MM.1S (cell line): ENCODE data around the gene PMIS2.

Source experiments
- DNase-seq: peaks from one replicate; pipeline ENCODE4 v3.0.0-alpha.2; 2015
- H2AFZ ChIP-seq: fragments of 300-600 bp; sonication (generic); 2 replicates; pipeline ENCODE4 v1.6.0; 2016; ENCODE audit warnings: antibody characterized with exemption, low read length
- H3F3A ChIP-seq: fragments of 300-600 bp; sonication (generic); 2 replicates; pipeline ENCODE4 v1.6.1; 2016; ENCODE audit warnings: mild to moderate bottlenecking, antibody characterized with exemption, low read length, moderate library complexity, mixed read lengths; ENCODE audit not compliant: insufficient read depth
- H3K27ac ChIP-seq: fragments of 300-600 bp; sonication (generic); 2 replicates; pipeline ENCODE4 v1.5.1; 2016; ENCODE audit warnings: mild to moderate bottlenecking, low read length
- H3K27me3 ChIP-seq: fragments of 300-600 bp; sonication (generic); replicated peaks from 2 replicates; pipeline ENCODE4 v1.6.0; 2016; ENCODE audit warnings: low read length; ENCODE audit not compliant: insufficient read depth
- H3K36me3 ChIP-seq: fragments of 300-600 bp; sonication (generic); replicated peaks from 2 replicates; pipeline ENCODE4 v1.6.1; 2016; ENCODE audit warnings: mild to moderate bottlenecking, low read length, mixed read lengths; ENCODE audit not compliant: insufficient read depth
- H3K4me1 ChIP-seq: fragments of 300-600 bp; sonication (generic); 2 replicates; pipeline ENCODE4 v1.6.1; 2016; ENCODE audit warnings: low read length, mixed read lengths
- H3K4me2 ChIP-seq: fragments of 300-600 bp; sonication (generic); 2 replicates; pipeline ENCODE4 v1.6.0; 2016; ENCODE audit warnings: low read depth, low read length
- H3K4me3 ChIP-seq: fragments of 300-600 bp; sonication (generic); 2 replicates; pipeline ENCODE4 v1.5.1; 2016; ENCODE audit warnings: low read length, mixed read lengths
- H3K79me2 ChIP-seq: fragments of 300-600 bp; sonication (generic); 2 replicates; pipeline ENCODE4 v1.6.1; 2016; ENCODE audit warnings: mixed run types, low read length, mixed read lengths
- H3K9ac ChIP-seq: fragments of 300-600 bp; sonication (generic); 2 replicates; pipeline ENCODE4 v1.6.1; 2016; ENCODE audit warnings: low read length, mixed read lengths
- H3K9me2 ChIP-seq: fragments of 300-600 bp; sonication (generic); replicated peaks from 2 replicates; pipeline ENCODE4 v1.6.1; 2016; ENCODE audit warnings: mild to moderate bottlenecking, low read length, mixed read lengths; ENCODE audit not compliant: insufficient read depth
- H3K9me3 ChIP-seq: fragments of 300-600 bp; sonication (generic); replicated peaks from 2 replicates; pipeline ENCODE4 v1.6.1; 2016; ENCODE audit warnings: mild to moderate bottlenecking, low read length, mixed read lengths; ENCODE audit not compliant: insufficient read depth
- H4K20me1 ChIP-seq: fragments of 300-600 bp; sonication (generic); 2 replicates; pipeline ENCODE4 v1.6.1; 2016; ENCODE audit warnings: mild to moderate bottlenecking, low read length, moderate library complexity, mixed read lengths; ENCODE audit not compliant: insufficient read depth
- EZH2 ChIP-seq: fragments of 300-600 bp; sonication (generic); optimal IDR thresholded peaks from 2 replicates; pipeline ENCODE3; 2017; ENCODE audit warnings: low read depth, mild to moderate bottlenecking, antibody characterized with exemption, low read length, mixed read lengths
- EZH2phosphoT487 ChIP-seq: fragments of 300-600 bp; sonication (generic); IDR thresholded peaks from 2 replicates; pipeline ENCODE4 v1.6.1; 2018; ENCODE audit warnings: antibody characterized with exemption, low read length
- TF ChIP-seq, protein P1 (sequence below): fragments of 300-600 bp; sonication (generic); IDR thresholded peaks from 2 replicates; pipeline ENCODE4 v1.5.1; 2016; ENCODE audit warnings: antibody characterized with exemption, low read length, mixed read lengths

The PMIS2 gene

DNA sequence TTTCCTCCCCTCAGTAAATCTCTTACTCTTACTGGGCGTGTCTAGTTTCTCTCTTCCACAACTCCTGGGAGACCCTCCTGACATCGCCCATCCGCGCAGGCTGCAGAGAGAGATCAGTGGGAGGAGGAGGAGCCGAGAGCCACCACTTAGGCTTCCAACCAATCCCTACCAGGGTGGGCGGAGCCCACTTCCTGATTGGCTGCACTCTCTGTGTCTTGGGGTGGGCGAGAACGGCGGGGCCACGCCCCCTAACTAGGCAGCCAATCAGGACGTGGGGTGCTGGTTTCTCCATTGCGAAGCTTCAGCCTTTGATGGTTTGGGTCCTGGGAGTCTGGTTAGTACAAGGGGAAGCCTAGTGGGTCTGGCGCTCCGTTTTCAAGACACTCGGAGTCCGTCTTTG is at the start of gene PMIS2:
Gene PMIS2, plus strand, starts transcription at position 326 of the 400 bp plus-strand sequence. CDS start 87 bp downstream, outside the sequence.
- no peak for TF ChIP-seq EZH2phosphoT487
- no peak for TF ChIP-seq EZH2
- TF ChIP-seq, protein P1, sequence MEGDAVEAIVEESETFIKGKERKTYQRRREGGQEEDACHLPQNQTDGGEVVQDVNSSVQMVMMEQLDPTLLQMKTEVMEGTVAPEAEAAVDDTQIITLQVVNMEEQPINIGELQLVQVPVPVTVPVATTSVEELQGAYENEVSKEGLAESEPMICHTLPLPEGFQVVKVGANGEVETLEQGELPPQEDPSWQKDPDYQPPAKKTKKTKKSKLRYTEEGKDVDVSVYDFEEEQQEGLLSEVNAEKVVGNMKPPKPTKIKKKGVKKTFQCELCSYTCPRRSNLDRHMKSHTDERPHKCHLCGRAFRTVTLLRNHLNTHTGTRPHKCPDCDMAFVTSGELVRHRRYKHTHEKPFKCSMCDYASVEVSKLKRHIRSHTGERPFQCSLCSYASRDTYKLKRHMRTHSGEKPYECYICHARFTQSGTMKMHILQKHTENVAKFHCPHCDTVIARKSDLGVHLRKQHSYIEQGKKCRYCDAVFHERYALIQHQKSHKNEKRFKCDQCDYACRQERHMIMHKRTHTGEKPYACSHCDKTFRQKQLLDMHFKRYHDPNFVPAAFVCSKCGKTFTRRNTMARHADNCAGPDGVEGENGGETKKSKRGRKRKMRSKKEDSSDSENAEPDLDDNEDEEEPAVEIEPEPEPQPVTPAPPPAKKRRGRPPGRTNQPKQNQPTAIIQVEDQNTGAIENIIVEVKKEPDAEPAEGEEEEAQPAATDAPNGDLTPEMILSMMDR: no peak
- Histone ChIP-seq H3K36me3 (no peaks in the 10 kb centered on the region), H3K4me2 (no peak within 1 kb of the TSS), H3F3A (no peaks in the 10 kb centered on the region), H3K4me3 (no peak within 1 kb of the TSS), H3K27ac (no peak within 1 kb of the TSS), H3K4me1 (no peaks in the 10 kb centered on the region), H3K27me3 (peaks cover 84% of the 10 kb centered on the region), H4K20me1 (no peaks in the 10 kb centered on the region), H2AFZ (no peak within 1 kb of the TSS), H3K9me2 (no peaks in the 10 kb centered on the region), H3K9ac (no peak within 1 kb of the TSS), H3K79me2 (no peaks in the 10 kb centered on the region), H3K9me3 (no peaks in the 10 kb centered on the region)
- DNase-seq: no peak

DNA sequence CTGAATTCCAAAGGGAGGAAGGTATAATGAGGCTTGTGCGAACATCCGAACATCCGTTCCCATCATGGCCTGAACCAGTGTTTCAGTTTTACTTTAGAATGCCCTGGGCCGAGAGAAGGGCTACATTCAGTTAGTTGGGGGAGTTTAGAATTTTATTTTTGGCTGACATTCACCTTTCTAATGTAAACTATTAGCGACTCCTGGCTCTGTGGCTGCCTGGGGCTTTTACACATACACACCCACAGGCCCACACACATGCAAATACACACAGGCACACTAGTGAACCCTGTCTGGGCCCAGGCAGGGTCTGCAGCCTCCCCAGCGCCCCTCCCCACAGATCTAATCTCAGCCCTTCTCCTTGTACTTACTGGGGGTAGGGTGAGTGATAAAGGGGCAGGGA is 46.7 kb upstream of the PMIS2 start:
- Histone ChIP-seq H3K4me1 (peaks cover 1% of the 10 kb centered on the region; the same call in 1 of the 2 replicates), H3K27ac (no peak overlapping the region), H3K9me3 (no peaks in the 10 kb centered on the region), H2AFZ (no peak overlapping the region), H3F3A (no peaks in the 10 kb centered on the region), H3K9me2 (no peaks in the 10 kb centered on the region), H3K4me2 (no peak overlapping the region), H3K27me3 (peaks cover 29% of the 10 kb centered on the region), H3K9ac (no peak overlapping the region), H3K4me3 (no peak overlapping the region), H3K79me2 (peaks cover 6% of the 10 kb centered on the region; the same call in 1 of the 2 replicates), H3K36me3 (no peaks in the 10 kb centered on the region), H4K20me1 (no peaks in the 10 kb centered on the region)
- DNase-seq: no peak
- TF ChIP-seq, protein P1: no peak
- no peak for TF ChIP-seq EZH2phosphoT487
- no peak for TF ChIP-seq EZH2

DNA sequence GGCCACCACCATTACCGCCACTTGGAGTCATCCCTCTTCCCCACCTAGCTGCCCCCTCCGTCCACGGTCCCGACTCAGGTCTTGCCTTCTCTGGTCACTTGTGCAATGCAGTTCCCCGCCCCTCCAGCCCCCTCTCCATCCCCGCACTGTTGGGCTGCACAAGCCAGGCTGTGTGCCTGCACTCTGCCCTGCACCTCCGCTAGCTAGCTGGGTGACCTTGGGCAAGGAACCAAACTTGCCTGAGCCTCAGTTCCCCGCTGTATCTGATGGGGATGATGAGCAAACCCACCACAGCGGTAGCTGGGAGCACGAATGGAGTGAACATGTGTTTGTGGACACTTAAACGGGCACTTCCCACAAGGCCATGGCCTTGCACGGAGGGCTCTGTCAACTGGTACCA is 46.1 kb upstream of the PMIS2 start:
- H3K79me2 ChIP-seq: peaks cover 11% of the 10 kb centered on the region
- no peaks in the 10 kb centered on the region for H3K9me3 ChIP-seq
- no peak overlapping the region for H3K9ac ChIP-seq
- H3K27ac ChIP-seq: no peak overlapping the region
- no peak for DNase-seq
- no peak overlapping the region for H3K4me3 ChIP-seq
- no peaks in the 10 kb centered on the region for H4K20me1 ChIP-seq
- no peaks in the 10 kb centered on the region for H3K36me3 ChIP-seq
- H2AFZ ChIP-seq: no peak overlapping the region
- H3K27me3 ChIP-seq: peaks cover 24% of the 10 kb centered on the region
- no peaks in the 10 kb centered on the region for H3F3A ChIP-seq
- TF ChIP-seq, protein P1: no peak
- no peak for TF ChIP-seq EZH2phosphoT487
- H3K4me1 ChIP-seq: peaks cover 5% of the 10 kb centered on the region; the same call in 1 of the 2 replicates
- no peak overlapping the region for H3K4me2 ChIP-seq
- no peaks in the 10 kb centered on the region for H3K9me2 ChIP-seq
